COR-L47 (cell line): ENCODE data around the gene OTUB2.
A peak's percentile ranks its signal among the peaks of the same experiment; 100 is the strongest.

Source experiments
- DNase-seq: peaks from one replicate; lab custom pipeline; 2025; lab: John Stamatoyannopoulos, UW

Gene OTUB2

DNA sequence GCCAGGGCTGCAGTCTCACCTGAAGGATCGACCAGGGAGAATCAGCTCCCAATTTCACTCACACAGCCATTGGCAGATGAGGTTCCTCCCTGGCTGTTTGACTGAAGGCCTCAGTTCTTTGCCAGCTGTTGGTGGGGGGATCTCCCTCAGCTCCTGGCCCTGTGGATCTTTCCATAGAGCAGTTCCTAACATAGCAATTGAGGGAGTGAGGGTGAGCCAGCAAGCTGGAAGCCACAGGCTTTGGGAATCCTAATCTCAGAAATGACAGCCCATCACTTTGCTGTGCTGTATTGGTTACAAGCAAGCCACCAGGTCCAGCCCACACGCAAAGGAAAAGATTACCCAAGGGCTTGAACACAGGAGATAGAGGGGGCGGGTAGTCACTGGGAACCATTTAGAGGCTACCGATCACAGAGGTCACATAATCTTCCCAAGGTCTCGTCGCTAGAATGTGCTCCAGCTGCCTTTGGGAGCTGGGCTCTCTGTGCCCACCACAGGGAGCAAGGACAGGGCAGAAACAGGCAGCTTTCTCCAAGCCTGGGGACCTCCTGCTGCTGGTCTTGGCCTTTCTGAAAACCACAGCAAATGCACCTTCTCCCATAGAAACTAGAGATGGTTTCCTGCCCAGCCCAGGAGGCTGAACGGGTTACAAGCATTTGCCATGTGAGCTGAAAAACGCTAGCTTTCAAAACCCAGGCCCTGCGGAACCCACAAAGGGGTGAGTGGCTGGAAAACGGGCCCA lies 4.6 kb upstream of the OTUB2 start:
- DNase-seq, result no peak

- no peak for DNase-seq
Observed at GRCh38 chr14:94022532-94023411, 3.4 kb upstream of the OTUB2 start.

DNA sequence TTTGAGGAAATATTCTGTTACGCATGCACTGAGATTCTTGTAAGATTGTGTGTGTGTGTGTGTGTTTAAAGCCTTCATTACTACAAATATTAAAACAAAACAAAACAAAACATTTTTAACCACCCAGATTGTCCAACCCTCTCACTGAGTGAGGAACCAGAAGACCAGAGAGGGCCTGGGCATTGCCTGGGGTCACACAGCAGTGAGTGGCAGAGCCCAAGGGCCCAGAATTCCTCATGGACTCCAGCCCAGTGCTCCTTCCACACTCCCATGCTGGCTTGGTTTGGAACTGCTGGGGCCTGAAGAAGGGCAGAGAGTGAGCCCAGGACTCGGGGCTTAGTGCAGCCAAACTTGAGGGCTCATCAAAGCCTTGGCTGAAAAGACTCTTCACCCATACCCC lies 1.6 kb upstream of the OTUB2 start:
- no peak for DNase-seq

DNA sequence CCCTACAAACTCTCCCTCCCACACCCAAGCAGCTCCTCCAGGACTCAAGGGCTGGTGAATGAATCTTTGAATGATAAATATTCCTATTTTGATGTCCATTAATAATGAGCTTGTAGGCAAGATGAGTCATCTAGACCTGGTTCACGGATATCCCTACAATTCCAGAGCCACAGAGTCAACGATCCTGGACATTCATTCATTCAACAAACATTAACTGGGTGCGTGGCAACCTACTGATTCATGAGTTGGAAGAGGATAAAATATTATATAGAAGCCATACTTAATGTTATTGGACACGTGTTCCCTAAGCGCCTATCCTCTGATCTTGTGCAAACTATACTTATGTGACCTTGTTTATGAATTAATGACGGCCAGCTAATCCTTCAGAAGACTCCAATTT lies 420 bp upstream of the OTUB2 start:
- no peak for DNase-seq

- no peak for DNase-seq
Observed at GRCh38 chr14:94026889-94027469, 839 bp downstream of the OTUB2 start.

DNA sequence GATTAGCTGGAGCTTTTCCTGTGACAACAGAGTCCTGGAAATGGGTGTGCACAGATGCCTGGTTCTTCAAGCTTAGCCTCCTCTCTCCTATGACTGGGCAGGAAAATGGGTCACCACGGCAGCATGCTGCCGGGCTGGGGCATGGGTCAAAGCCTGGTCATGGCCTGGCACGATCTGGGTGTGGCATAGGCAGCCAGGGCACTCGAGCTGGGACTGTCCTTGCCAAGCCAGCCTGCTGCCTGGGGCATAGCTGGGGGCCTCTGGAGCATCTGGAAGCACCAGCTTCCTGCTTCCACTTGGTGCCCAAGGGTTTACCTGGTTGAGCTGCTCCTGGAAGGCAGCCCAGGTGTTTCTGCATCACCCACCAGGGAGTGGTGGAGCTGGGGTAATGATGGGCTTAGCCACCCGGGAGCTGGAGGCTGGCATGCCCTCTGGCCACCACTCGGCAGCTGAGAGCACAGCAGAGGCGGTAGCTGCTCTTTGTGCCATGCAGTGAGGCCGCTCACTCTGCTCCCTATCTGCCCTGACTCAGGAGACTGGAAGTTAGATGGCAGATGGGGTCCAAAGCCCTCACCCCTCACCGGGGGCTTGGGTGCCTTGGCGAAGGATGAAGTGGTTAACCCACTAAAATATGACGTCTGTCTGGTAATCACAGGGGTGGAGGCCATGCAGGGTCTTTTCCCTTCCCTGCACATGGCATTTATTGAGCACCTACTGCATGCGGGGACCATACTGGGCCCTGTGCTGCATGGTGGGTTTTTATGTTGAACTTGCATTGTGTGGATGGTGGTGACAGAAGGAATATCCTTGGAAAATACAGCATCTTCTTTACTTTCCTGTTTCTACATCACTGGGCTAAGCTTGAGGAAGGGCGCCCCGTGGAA lies 1.7 kb downstream of the OTUB2 start:
- DNase-seq, result no peak

DNA sequence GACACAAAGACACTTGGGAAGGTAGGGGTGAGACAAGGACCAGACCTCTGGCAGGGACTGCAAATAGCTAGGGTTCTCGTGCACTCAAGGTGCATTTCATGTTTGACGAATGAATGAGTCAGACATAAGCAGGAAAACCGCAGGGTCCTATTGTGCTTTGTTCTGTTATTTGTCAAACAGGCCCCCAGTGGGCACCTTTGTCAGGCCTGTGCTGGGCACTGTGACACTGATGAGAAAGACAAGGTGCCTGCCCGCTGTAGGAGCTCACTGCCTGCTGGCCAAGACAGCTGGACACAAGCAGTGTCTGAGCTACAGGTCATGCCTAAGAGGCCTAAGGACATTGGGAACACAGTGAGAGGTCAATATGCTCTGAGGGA lies 2.3 kb downstream of the OTUB2 start:
- DNase-seq, result peak; percentile 20

DNA sequence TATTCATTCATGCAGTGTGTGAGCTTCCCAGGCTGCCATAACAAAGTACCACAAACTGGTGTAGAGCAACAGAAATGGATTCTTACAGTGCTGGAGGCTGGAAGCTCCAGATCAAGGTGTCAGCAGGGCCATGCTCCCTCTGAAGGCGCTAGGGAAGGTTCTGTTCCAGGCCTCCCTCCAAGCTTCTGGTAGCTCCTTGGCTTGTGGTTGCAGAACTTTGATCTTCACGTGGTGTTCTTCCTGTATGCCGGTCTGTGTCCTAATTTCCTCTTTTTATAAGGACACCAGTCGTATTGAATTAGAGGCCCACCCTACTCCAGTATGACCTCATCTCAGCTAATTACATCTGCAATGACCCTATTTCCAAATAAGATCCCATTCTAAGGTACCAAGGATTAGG lies 3.1 kb downstream of the OTUB2 start:
- no peak for DNase-seq

GRCh38 chr14:94029671-94030203 lies 3.6 kb downstream of the OTUB2 start:
- DNase-seq, result no peak

- DNase-seq, result no peak
Observed at GRCh38 chr14:94030571-94030970, 4.4 kb downstream of the OTUB2 start.

GRCh38 chr14:94031161-94031882 lies 5.2 kb downstream of the OTUB2 start:
- DNase-seq, result no peak

- DNase-seq, result no peak
Observed at GRCh38 chr14:94031883-94032279, 5.7 kb downstream of the OTUB2 start.

DNA sequence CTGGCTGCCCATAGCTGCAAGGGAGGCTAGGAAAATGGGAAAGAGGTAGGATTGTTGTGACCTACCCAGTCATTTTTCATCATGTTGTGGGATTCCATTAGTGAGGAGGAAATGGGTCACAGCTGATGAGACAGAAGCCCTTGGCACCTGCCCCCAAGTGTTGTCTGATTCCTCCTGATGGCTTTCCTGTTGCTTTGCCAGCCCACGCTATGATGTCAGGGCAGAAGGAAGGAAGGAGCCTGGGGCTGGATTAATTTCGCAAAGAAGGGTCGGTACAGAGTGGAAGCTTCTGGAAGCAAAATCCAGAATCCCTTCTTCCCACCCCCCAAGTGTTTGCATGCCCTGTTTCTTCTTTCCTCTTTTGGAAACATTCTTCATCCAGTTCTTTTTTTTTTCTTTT lies 8.7 kb downstream of the OTUB2 start:
- DNase-seq, result no peak

DNA sequence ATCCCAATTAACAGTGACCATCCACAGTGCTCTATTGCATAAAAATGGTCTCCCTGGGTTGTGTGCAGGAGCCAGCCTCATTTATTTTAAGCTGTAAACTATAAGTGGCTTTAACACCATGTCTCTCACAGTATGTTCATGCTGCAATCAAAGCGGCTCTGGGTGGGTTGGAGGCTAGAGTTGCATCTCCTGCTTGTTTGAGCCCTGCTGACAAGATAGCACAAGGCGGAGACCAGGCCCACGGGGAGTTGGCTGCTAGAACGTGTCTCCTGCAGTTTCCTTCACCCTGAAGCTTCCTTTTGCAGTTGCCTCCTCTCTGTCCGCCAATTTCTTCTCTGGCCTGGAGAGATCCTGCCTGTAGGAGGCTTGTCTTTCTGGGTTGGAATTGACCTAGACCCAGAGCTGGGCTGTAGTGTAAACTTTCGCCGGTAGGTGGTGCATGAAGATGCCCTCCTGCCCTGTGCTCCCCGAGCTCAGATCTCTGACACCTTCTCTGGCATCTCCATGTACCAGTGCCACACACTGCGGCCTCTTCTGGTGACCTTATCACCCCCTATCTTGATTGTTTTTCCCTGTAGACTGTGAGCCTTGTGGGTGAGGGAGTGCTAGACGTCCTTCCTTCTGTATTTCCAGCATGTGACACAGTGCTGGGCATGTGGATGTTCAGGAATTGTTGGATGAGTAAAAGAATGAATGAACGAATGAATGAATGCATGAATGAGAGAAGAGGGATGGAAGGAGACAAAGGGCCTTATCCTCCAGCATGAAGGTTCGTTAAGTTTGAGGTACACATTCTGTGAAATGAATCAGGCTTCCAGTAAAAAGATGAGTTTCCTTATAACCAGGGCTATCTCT lies 10.4 kb downstream of the OTUB2 start:
- no peak for DNase-seq

DNA sequence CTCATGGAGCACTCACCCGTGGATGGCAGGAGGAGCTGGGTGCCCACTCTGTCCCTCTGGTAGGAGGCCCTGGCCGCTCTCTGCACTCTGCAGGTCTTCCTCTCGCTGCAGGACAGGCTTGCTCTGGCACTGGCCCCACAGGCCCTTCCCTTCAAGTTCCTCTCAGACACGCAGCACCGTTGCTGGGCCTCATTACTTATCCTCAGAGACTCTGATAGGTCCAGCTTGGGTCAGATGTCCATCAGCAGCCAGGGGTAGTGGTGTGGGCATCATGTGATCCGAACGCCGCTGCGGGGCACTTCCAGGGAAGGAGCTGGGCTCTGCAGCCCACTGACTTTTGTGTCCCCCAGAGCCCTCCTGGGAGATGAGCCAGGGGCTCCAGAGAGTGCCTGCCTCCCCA lies 11.8 kb downstream of the OTUB2 start:
- no peak for DNase-seq

DNA sequence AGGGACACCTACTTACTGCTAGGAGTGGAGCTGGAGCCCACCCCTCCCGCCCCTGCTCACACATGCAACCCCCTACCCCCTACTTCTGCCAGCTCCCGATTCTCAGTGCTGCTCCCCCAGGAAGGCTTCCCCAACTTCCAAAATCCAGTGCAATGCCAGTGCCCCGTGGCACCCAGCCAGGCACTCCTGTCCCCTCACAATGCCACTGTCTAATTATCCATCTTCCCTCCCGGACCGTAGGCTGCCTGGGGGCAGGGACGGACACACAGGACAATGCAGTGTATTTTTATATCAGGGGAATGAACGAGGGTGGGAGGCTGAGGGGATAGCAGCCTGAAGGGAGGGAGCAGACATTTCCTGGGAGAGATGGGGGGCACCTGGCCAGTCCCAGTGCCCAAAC lies 12.4 kb downstream of the OTUB2 start:
- DNase-seq, result no peak

GRCh38 chr14:94038921-94039629 lies 12.9 kb downstream of the OTUB2 start:
- no peak for DNase-seq

- no peak for DNase-seq
Observed at GRCh38 chr14:94040247-94040646, 14.1 kb downstream of the OTUB2 start.

DNA sequence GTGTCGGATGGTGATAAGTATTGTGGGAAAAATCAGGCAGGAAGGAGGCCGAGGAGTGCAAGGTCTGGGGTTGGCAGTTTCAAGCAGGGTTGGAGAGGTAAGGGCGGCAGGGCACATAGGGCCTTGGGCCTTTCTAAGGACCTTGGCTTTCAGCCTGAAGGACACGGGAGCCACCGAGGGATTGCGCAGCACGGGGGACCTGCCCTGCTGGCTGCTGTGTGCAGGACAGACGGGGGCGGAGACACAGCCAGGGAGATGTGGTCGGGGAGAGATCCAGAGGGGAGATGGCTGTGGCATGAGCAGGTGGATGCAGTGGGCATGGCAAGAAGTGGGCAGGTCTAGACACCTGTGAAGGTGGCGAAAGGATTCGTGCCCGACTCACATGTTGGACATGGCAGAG lies 14.7 kb downstream of the OTUB2 start:
- no peak for DNase-seq
